PFSK-1 (cell line): ENCODE results near the gene INPP5A.

ENCODE experiments used
- POLR2AphosphoS5 ChIP-seq: IDR thresholded peaks from 2 replicates; pipeline ENCODE4 v1.6.1; 2012; ENCODE audit warnings: low read depth, mild to moderate bottlenecking, control low read depth, low read length, moderate library complexity
- TAF1 ChIP-seq: IDR thresholded peaks from 2 replicates; pipeline ENCODE4 v1.6.1; 2012; ENCODE audit warnings: low read length, control low read depth, borderline replicate concordance; ENCODE audit not compliant: insufficient read depth
- TF ChIP-seq, protein P1 (sequence below), 2 experiments: IDR thresholded peaks; 2 replicates each; pipeline versions ENCODE4 v1.6.1 to v1.8.0; 2011 to 2012; ENCODE audit warnings: low read depth in 2 of 2, low read length in 2 of 2, control low read depth in 1 of 2, inconsistent platforms in 1 of 2, mild to moderate bottlenecking in 1 of 2, moderate library complexity in 1 of 2; ENCODE audit not compliant: insufficient read depth in 1 of 2

- TF ChIP-seq POLR2AphosphoS5, result no peak
- TF ChIP-seq TAF1, result no peak
- TF ChIP-seq, protein P1, sequence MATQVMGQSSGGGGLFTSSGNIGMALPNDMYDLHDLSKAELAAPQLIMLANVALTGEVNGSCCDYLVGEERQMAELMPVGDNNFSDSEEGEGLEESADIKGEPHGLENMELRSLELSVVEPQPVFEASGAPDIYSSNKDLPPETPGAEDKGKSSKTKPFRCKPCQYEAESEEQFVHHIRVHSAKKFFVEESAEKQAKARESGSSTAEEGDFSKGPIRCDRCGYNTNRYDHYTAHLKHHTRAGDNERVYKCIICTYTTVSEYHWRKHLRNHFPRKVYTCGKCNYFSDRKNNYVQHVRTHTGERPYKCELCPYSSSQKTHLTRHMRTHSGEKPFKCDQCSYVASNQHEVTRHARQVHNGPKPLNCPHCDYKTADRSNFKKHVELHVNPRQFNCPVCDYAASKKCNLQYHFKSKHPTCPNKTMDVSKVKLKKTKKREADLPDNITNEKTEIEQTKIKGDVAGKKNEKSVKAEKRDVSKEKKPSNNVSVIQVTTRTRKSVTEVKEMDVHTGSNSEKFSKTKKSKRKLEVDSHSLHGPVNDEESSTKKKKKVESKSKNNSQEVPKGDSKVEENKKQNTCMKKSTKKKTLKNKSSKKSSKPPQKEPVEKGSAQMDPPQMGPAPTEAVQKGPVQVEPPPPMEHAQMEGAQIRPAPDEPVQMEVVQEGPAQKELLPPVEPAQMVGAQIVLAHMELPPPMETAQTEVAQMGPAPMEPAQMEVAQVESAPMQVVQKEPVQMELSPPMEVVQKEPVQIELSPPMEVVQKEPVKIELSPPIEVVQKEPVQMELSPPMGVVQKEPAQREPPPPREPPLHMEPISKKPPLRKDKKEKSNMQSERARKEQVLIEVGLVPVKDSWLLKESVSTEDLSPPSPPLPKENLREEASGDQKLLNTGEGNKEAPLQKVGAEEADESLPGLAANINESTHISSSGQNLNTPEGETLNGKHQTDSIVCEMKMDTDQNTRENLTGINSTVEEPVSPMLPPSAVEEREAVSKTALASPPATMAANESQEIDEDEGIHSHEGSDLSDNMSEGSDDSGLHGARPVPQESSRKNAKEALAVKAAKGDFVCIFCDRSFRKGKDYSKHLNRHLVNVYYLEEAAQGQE (IDR thresholded peaks at IDR 0.05; ENCODE audit: insufficient read depth in 1 of 2, low read depth in 2 of 2, low read length in 2 of 2), result no peak
Observed at GRCh38 chr10:132763545-132763944, 226.0 kb downstream of the INPP5A start.
